Dedifferentiated amniotic fluid mesenchymal stem cell (primary cell): ENCODE measurements around the gene QDPR.
"Not testable (repeated sequence)": the region's sequence is repeated elsewhere in the genome, so short reads cannot be mapped to it uniquely, and the experiment has no call there.

ENCODE experiments used
- DNase-seq: peaks from one replicate; pipeline ENCODE4 v3.0.0-alpha.2; 2016; ENCODE audit errors: extremely low spot score

The QDPR gene

DNA sequence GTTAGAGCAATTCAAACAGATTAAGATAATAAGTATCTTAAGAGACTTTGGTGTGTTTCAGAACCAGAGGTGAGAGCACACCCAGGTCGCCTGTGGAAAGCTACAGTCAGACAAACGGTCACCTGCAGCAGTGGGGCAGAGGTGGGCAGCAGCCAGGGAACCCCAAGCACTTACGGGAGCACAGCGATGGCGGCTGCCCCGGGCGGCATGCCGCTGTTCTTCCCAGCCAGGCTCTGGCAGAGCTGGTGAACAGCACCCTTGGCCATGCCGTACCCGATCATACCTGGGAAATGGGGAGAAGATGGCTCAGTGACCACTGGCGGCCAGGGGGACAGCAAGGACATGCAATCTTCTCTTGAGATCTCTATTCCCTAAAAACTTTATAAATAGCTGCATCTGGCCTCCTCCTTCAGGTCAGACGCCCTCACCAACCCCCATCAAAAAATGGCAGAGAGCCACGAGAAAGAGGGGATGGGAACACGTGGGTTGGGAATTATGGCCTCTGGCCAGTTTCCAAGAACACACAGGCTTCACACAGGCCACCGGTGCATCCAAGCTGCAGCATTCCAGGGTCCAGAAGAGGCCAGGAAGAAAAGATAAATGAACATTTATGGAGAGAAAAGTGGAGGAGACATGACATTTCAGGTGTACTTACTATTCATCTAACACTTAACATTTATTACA lies 19.7 kb downstream of the QDPR start:
- no peak for DNase-seq

DNA sequence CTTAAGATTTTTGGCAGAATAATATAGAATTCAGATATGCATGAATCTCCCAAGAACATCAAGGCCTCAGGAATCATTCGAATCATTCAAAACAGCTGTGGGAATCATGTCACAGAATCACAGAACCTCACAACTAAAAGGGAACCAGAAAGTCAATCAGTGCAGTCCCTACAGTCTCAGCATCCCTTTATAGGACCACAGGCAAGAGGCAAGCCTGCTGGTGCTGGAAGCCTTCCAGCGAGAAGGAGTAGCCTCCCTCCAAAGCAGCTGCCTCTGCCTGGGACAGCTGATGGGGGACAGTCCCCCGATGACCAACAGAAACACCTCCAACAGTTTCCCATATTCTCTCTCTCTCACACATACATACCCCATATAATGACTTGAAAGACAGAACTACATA lies 20.7 kb downstream of the QDPR start:
- DNase-seq, result no peak

DNA sequence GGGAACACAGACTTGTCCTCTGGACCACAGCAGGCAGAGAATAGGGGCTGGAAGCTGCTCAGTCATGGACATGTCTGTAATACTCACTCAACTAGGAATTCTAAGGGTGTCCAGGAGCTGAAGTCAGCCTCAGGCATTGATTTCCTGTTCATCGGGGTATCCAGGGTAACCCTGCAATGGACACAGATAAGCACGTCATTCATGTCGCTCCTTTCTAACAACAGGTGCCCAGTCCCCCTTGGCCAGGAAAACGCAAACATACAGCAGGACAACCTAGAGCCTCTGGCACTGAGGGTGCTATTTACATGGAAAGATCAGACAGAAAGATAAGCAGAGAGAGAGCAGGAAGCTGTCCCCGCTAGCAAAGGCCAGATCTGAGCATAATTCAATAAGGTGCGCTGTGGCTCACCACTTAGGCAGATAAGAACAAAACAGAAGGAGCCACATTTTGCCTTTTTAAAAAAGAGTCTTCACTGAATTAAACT lies 21.3 kb downstream of the QDPR start:
- no peak for DNase-seq

DNA sequence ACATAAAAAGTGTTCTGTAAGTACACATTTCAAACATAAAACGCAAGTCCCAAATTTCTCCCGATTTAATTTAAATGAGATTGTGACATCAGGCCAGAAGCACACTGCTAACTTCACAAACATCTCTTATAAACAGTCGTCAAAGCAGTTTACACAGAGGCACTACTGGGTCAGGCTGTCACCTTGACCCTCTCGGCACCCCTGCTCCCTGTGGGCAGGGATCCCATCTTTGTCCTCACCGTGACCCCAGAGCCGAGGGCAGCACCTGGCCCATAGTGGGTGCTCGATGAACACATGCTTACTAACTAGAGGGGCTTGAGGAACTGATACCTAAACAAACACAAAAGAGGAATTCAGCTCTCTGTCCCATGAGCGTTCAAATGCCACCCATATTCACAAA lies 22.2 kb downstream of the QDPR start:
- no peak for DNase-seq

DNA sequence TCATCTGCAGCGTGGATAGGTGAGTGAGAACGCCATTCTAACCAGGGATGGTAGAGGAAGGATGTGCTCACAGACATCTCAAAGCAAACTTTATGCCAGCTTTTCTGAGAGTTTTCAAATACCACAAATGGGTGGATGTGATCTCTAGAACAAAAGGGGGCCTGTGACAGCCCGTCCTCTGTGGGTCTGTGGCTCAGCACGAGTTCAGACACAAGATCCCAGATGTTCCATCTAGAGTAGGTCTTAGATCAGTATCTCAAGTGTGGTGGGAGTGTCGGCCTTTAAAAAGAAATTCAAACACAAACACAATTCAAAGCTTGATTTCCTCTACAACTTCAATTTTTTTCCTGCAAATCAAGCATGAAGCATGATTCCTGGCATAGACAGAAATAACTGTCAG lies 22.8 kb downstream of the QDPR start:
- DNase-seq, result no peak

DNA sequence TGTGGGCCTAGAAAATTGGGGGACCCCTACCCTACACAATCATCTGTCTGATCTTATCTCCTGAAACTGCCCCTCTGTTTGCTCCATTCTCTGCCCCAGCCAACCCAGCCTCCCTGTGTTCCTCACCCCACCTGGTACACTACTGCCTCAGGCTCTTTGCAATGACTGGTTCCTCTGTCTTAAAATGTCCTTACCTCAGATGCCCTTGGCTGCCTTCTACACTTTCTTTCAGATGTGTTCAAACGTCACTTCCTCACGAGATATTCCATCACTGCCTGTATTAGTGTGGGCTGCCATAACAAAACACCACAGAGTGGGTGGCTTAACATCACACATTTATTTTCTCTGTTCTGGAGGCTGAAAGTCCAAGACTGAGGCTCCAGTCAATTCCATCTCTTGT lies 29.2 kb downstream of the QDPR start:
- no peak for DNase-seq

DNA sequence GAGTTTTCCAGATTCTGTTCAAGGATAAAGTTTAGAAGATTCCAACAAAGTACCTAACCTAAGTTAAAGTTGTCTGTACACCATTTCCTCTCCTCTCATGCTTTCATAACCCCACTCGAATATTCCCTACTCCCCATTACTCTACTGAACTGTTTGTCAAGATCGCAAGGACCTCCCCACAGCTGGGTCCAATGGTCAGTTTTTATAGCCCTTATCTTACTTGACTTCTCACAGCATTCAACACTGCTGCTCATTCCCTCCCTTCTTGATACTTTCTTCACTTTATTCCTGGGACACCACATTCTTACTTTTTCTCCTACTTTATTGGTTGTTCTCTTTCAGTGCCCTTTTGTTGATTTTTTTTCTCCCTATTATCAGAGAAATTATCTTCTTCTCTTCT lies 30.9 kb downstream of the QDPR start:
- DNase-seq, result no peak

DNA sequence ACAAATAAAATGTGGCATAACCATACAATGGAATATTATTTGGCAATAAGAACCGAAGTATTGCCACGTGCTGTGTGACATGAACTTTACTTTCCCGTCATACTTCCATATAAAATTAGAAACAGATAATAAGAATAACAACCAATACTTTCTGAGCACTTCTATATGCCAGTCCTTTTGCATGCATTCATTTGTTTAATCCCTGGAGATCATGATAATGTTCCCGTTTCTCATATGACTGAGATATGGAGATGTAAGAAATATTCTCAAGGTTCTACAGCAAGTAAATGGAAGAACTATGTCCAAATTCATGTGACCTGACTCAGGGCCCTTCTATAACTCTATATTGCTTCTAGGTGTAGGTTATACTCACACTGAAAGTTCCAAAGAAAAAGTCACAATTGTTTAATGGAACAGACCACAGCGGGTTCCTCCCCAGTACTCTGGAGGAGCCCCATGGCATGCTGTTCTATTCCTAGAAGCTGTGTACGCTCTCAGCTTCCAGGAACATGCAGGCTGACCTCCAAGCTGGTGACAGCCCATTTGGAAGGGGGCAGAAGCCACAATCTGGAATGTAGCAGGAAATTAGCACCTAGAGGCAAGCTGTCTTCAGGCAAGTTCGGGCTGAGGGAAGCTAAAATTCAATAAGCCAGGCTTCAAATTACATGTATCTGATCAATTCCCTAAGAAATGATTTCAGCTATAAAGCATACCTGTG lies 31.5 kb downstream of the QDPR start:
- DNase-seq, result no peak

DNA sequence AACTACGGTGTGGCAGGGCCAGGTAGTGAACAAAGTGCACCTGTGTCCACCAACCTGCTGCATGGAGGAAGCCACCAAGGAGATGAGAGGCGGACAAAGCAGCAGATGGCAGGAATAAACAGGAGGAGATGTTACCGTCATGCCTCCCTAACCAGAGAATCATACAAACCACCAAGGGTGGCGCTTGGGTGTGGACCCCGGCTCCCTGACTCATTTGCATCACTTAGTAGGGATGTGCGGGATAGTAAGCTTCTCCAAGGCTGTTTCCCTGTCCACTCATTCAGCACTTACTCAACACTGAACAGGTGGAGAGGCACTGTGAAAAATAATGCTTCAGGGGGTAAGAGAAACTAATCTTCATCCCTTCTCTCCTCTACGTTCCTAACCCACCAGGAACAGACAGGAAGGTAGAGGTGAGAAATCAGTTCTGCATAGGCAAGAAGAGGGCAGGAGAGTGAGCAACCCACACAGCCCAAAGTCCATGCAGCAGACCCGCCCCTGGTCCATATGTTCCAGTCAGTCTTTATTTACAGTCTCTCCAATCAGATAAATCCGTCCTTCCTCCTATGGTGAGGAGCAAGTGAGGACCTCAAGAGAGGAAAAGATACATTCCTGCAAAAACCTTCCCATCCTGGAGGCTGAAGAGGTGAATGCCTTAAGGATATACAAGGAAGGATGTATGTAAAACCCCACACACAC lies 34.0 kb downstream of the QDPR start:
- no peak for DNase-seq

DNA sequence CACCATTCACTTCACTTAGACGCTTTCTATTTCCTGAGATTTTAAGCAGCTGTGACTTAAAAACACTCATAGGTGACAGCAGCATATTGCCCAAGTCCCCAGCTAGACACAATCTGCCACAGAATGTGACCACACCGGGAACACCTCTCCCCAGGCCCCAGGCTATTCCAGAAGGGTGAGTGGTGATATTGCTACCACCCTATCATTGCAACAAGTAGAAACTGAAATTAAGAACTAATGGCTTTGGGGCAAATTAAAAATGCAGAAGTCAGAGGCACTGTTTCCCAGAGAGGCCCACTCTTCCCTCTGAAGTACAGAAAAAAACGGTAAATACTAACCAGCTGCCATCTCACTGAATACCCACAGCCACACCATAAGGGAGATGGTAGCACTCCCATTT lies 35.0 kb downstream of the QDPR start:
- no peak for DNase-seq

DNA sequence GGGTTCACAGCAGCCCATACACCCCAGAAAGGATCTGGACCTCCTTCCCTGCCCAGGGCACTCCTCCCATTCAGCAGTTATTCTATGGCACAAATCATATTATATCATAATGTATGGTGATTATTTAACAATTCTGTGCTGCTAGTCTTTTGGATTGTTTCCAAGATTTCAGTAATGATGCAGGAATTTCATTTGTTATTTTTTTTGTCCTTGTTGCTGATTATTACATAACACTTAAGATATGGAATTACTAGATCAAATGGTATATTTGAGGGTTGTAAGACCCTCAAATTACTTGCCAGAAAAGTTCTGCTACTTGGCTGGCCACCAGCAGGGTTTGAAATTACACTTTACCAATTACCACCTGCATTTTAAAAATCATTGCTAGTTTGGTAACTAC lies 36.4 kb downstream of the QDPR start:
- DNase-seq, result no peak

DNA sequence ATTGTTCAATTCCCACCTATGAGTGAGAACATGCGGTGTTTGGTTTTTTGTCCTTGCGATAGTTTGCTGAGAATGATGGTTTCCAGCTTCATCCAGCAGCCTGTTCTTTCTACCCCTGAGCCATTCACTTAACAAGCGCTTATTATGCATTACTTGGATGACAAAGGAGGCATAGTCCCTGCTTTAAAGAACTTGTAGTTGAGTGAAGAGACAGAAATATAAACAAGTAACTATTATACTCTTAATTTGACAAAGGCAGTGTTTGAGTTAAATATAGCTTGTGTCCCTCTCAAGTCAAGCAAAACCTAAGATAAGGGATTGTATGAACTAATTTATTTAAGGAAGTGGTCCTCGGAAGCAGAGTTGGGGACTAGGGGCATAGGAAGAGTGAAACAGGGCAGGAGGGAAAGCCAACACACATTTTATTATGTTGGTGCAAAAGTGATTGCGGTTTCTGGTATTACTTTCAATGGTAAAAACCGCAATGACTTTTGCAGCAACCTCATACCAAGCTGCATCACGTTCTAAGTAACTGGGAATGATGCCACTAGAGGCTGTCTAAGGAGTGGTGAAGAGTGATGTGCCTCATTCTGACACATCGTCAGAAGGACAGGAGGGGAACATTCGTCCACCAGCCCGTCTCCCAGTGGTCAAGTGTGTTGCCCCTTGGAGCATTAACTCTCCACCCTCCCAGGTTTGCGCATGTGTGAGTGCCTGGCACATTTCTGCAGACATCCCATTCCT lies 41.8 kb downstream of the QDPR start:
- DNase-seq, result no peak

DNA sequence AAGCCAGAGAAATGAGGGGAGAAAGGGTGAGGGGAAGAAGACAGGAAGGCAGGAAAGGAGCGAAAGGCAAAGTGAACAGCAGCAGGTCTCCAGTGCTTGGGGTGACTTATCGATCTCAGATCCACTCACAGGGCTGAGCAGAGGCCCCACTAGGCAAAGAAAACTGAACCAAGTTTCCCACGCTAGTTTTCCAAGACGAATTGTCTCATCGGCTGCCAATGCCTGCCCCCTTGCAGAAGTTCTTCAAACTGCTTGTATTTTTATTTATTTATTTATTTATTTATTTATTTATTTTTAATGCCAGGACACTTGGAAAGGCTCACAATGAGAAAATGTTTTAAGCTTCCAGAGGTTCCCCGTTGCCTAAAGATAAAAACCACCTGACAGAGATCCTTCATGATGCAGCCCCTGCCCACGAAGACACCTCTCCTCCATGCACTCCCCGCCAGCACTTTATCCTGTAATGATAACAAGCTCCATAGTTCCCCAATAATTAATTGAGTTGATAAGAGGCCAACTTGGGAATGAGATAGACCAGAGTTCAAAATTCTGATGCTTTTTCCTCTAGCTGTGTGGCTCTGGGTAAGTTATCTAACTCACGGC lies 43.2 kb downstream of the QDPR start:
- peak; percentile 52 for DNase-seq

DNA sequence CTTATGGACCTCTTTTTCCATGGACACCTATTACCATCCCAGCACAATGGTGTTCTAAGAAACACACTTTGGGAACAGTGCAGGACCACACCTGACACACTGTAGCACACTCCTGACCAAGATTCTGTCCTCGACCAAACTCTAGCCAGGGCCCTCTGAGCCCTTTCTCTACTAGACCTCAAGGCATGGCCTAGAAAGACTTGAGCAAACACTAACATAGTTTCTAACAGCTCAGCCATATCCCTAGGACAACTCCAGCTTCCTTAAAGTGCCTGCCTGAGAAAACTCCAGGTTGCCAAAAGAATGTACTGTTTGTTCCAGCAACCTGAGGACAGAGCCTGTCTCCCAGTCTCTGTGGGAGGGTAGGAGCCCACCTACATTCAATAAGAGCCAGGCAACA lies 48.3 kb downstream of the QDPR start:
- no peak for DNase-seq

DNA sequence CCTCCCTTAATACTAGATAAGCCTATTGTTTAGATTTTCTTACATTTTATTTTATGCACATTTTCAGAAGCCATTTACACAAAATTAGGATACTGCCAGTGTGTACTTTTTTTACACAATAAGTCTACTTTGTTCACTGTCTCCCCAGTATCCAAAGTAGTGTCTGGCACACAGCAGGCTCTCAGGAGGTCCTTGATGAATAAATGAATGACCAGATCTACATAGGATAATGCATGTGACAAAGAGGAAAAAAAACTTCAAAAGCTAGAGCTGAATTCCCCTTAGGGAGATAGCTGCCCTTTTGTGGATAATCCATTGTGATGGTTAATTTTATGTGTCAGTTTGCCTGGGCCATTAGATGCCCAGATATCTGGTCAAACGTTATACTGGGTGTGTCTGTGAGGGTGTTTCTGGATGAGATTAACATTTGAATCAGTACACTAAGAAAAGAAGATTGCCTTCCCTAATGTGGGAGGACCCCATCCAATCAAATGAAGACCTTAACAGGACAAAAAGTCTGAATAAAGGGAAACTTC lies 61.6 kb downstream of the QDPR start:
- no peak for DNase-seq

DNA sequence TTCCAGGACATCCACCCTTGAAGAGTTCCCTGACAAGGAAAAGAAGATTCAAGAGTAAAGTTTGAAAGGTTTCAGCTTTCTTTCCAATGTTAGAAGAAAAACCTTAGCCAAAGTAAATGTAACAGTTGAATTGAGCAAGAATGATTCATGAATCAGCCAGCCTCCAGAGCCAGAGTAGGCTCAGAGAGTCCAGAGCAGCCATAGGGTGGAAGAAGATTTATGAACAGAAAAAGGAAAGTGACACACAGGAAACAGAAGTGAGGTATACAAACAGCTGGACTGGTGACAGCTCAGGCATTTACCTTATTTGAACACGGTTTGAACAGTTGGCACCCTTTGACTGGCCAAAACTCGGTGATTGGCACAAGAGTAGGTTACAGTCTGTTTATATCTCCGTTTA lies 63.2 kb downstream of the QDPR start:
- peak; percentile 73 for DNase-seq

DNA sequence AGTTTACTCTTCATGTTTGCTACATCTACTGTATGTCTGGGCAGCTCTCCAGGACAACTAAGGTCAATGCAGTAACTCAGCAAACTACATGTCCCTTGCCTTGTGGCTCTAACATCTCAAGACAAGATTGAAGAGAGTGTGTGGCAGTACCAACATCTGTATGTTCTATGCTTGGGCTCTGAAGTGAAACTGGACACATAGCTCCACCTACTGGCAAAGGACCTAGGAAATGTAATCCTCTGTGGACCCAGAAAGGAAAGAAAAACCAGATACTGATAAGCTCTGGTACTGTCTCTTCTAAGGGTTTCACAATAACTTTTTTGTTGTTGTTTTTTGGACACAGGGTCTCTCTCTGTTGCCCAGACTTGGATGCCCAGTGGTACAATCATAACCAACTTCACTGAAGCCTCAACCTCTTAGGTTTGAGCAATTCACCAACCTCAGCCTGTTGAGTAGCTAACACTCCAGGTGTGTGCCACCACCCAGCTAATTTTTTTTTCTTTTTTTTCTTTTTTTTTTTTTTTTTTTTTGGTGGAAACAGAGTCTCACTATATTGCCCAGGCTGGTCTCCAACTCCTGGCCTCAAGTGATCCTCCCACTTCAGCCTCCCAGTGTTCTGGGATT lies 64.1 kb downstream of the QDPR start:
- peak; percentile 86 for DNase-seq

DNA sequence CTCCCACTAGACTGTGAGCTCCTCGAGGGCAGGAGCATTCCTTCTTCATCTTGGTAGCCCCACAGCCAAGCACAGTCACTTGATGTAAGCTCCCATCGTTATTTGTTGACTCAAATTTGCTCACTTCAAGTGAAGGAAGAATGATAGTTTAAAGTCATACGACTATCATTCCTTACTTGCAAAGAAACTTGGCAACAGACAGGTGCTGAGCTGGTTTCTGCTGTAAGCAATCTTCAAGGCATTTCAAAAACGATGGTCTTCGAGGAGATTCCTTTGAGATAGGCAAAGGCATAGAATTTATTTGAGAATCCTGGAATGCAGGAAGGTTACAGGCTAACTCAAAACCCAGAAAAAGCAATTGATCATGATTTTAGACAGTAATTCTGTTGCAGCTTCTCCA lies 64.8 kb downstream of the QDPR start:
- no peak for DNase-seq

DNA sequence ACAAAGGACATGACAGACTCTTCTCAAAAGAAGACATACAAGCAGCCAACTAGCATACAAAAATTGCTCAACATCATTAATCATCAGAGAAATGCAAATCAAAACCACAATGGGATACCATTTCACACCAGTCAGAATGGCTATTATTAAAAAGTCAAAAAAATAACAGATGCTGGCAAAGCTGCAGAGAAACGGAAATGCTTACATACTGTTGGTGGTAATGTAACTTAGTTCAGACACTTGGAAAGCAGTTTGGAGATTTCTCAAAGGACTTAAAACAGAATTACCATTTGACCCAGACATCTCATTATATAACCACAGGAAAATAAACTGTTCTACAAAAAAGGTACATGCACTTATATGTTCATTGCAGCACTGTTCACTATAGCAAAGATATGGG lies 69.4 kb downstream of the QDPR start:
- not testable (repeated sequence) for DNase-seq

DNA sequence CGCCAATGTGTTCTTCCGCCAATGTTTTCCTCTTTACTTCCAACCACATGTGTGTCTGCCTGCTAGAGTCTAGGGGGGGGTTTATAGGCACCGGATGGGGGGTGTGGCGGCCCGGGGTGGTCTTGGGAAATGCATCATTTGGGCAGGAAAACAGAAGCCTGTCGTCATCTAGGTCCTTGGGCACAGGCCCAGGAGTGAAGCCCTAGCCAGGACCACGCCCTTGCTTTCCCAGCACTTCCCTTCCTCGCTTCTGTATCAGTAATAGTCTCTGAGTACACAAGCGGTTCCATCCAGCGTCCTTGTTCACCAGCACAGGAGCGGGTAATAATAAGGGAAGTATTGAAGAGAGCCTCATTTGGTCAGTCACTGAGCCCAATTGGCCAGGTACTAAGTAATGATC lies 74.5 kb downstream of the QDPR start:
- no peak for DNase-seq

DNA sequence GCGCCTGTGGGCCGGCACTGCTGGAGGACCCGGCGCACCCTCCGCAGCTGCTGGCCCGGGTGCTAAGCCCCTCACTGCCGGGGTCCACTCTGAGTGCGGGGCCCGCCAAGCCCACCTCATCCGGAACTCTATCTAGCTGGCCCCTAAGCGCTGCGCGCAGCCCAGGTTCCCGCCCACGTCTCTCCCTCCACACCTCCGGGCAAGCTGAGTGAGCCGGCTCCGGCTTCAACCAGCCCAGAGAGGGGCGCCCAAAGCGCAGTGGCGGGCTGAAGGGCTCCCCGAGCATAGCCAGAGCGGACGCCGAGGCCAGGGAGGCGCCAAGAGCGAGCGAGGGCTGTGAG lies 75.2 kb downstream of the QDPR start:
- no peak for DNase-seq
